HCT116 (cell line): ENCODE measurements around the gene REXO4. TPM values are rescaled to one million over a fixed set of nuclear protein-coding genes. Genes with fewer than 3 reads are reported as not detected.
A peak's percentile ranks its signal among the peaks of the same experiment; 100 is the strongest.

Experiments used
- ATAC-seq: fragments of 200-7000 bp; cut with Tn5 transposase; 2 replicates; pipeline ENCODE4 v1.9.1; 2020; ENCODE audit warnings: mild to moderate bottlenecking, moderate library complexity
- BruUV-seq: library from RNA; stranded (reverse); fragments of 400-500 nt; replicated peaks from 2 replicates; lab custom pipeline; 2021; lab: Mats Ljungman, UMichigan
- CTCF ChIA-PET: fragments of 300-600 bp; sonication (Branson Sonifier 250); formaldehyde crosslinking; loops from one replicate; lab custom pipeline; 2021; ENCODE audit warnings: antibody characterized with exemption; lab: Charles Lee
- POLR2A ChIA-PET: fragments of 300-600, 350-600 bp; sonication (Branson Sonifier 250); formaldehyde crosslinking; loops from one replicate; lab custom pipeline; 2021; ENCODE audit warnings: antibody characterized with exemption; lab: Charles Lee
- RAD21 ChIA-PET, 2 experiments: fragments of 300-600 bp; sonication (Branson Sonifier 250); formaldehyde crosslinking; loops; one replicate each; lab custom pipeline; 2023; ENCODE audit warnings: low total read pairs in 2 of 2; ENCODE audit not compliant: uncharacterized antibody in 2 of 2, unreplicated experiment in 2 of 2, low non-redundant PET in 1 of 2; lab: Charles Lee
- DNase-seq: peaks from one replicate; pipeline ENCODE4 v3.0.0-alpha.2; 2010; ENCODE audit warnings: low read depth, low spot score
- H2AFZ ChIP-seq: fragments of 200-600 bp; shearing (Covaris generic), sonication (generic); 2 replicates; pipeline ENCODE4 v1.6.1; 2017; ENCODE audit warnings: low read depth, mixed run types, mixed read lengths, antibody characterized with exemption, low read length; ENCODE audit not compliant: poor library complexity, severe bottlenecking
- H3K27ac ChIP-seq: 2 replicates; pipeline ENCODE4 v1.5.1; 2012; ENCODE audit warnings: low read depth, low read length
- H3K27me3 ChIP-seq: fragments of 200-600 bp; sonication (generic); 2 replicates; pipeline ENCODE4 v1.6.1; 2016; ENCODE audit warnings: mixed run types, low read length, mixed read lengths; ENCODE audit not compliant: insufficient read depth
- H3K36me3 ChIP-seq, 2 experiments: fragments of 200-500 bp in 1 of 2; fragments of 200-600 bp in 1 of 2; sonication (Bioruptor generic) in 1 of 2; sonication (generic) in 1 of 2; 2 replicates each; pipeline versions ENCODE4 v1.5.1 to v1.6.1; 2014 to 2016; ENCODE audit warnings: low read length in 2 of 2, inconsistent platforms in 1 of 2, mixed read lengths in 1 of 2, mixed run types in 1 of 2; ENCODE audit not compliant: insufficient read depth in 2 of 2, control insufficient read depth in 1 of 2
- H3K4me1 ChIP-seq, 2 experiments: fragments of 200-600 bp in 1 of 2; sonication (generic) in 1 of 2; 2 replicates each; pipeline versions ENCODE4 v1.5.1 to v1.6.1; 2012 to 2017; ENCODE audit warnings: low read length in 2 of 2, inconsistent platforms in 1 of 2, mild to moderate bottlenecking in 1 of 2, mixed read lengths in 1 of 2, mixed run types in 1 of 2, moderate library complexity in 1 of 2; ENCODE audit not compliant: insufficient read depth in 2 of 2, control insufficient read depth in 1 of 2
- H3K4me2 ChIP-seq: fragments of 200-600 bp; sonication (generic); 2 replicates; pipeline ENCODE4 v1.6.1; 2017; ENCODE audit warnings: mixed run types, low read length, mixed read lengths
- H3K4me3 ChIP-seq, 2 experiments: fragments of 200-600 bp in 1 of 2; sonication (generic) in 1 of 2; replicated peaks in 1 of 2; 2 replicates each; pipeline ENCODE4 v1.5.1; 2011 to 2016; ENCODE audit warnings: low read length in 2 of 2, control low read depth in 1 of 2, low read depth in 1 of 2, mild to moderate bottlenecking in 1 of 2, mixed read lengths in 1 of 2, mixed run types in 1 of 2
- H3K79me2 ChIP-seq: fragments of 200-600 bp; sonication (generic); 2 replicates; pipeline ENCODE4 v1.6.1; 2017; ENCODE audit warnings: mild to moderate bottlenecking, mixed run types, low read length, moderate library complexity, mixed read lengths; ENCODE audit not compliant: insufficient read depth
- H3K9ac ChIP-seq: fragments of 200-600 bp; sonication (generic); 2 replicates; pipeline ENCODE4 v1.6.1; 2016; ENCODE audit warnings: low read length, mixed read lengths
- H3K9me2 ChIP-seq: fragments of 200-600 bp; sonication (generic), shearing (Covaris generic); 2 replicates; pipeline ENCODE4 v1.6.1; 2017; ENCODE audit warnings: mixed run types, mild to moderate bottlenecking, moderate library complexity; ENCODE audit not compliant: insufficient read depth
- H3K9me3 ChIP-seq, 2 experiments: fragments of 200-500 bp in 1 of 2; fragments of 200-600 bp in 1 of 2; sonication (Bioruptor generic) in 1 of 2; sonication (generic) in 1 of 2; 2 replicates each; pipeline ENCODE4 v1.6.1; 2014 to 2017; ENCODE audit warnings: low read length in 2 of 2, mixed read lengths in 2 of 2, inconsistent platforms in 1 of 2, low read depth in 1 of 2, mild to moderate bottlenecking in 1 of 2, mixed run types in 1 of 2, moderate library complexity in 1 of 2; ENCODE audit not compliant: control insufficient read depth in 1 of 2, insufficient read depth in 1 of 2
- H4K20me1 ChIP-seq: fragments of 200-600 bp; sonication (generic), shearing (Covaris generic); 2 replicates; pipeline ENCODE4 v1.6.1; 2017; ENCODE audit warnings: mixed run types, mild to moderate bottlenecking, moderate library complexity; ENCODE audit not compliant: insufficient read depth
- EGR1 ChIP-seq: IDR thresholded peaks from 2 replicates; pipeline ENCODE4 v1.6.1; 2012; ENCODE audit warnings: low read depth
- ELF1 ChIP-seq: IDR thresholded peaks from 2 replicates; pipeline ENCODE4 v1.6.1; 2012; ENCODE audit warnings: low read depth, borderline replicate concordance
- POLR2AphosphoS5 ChIP-seq: IDR thresholded peaks from 2 replicates; pipeline ENCODE4 v1.6.1; 2011; ENCODE audit warnings: mild to moderate bottlenecking, low read depth, low read length, moderate library complexity
- RAD21 ChIP-seq: IDR thresholded peaks from 2 replicates; pipeline ENCODE4 v1.6.1; 2012; ENCODE audit warnings: low read depth, mild to moderate bottlenecking
- intact Hi-C: fragments of 100-400 bp; cut with micrococcal nuclease; formaldehyde crosslinking; loops from 2 replicates; pipeline ENCODE4 v1.10.0; 2022
- total RNA-seq: library from RNA; stranded (reverse); gene quantifications from one replicate; pipeline ENCODE4 v1.2.1, GENCODE V29; 2021; ENCODE audit not compliant: unreplicated experiment
- TF ChIP-seq, protein P1 (sequence below), 3 experiments: fragments of 200-600 bp in 1 of 3; sonication (generic) in 1 of 3; IDR thresholded peaks in 2 of 3; conservative IDR thresholded peaks in 1 of 3; 2 replicates each; pipeline ENCODE4 v1.5.1; 2012 to 2017; ENCODE audit warnings: low read depth in 2 of 3, low read length in 2 of 3, antibody characterized with exemption in 1 of 3, borderline replicate concordance in 1 of 3, control low read depth in 1 of 3, mild to moderate bottlenecking in 1 of 3, mixed read lengths in 1 of 3, mixed run types in 1 of 3, moderate library complexity in 1 of 3; ENCODE audit not compliant: insufficient read depth in 1 of 3

Gene REXO4
- total RNA-seq, 1 experiment from 2014 or later = 24.6 TPM

DNA sequence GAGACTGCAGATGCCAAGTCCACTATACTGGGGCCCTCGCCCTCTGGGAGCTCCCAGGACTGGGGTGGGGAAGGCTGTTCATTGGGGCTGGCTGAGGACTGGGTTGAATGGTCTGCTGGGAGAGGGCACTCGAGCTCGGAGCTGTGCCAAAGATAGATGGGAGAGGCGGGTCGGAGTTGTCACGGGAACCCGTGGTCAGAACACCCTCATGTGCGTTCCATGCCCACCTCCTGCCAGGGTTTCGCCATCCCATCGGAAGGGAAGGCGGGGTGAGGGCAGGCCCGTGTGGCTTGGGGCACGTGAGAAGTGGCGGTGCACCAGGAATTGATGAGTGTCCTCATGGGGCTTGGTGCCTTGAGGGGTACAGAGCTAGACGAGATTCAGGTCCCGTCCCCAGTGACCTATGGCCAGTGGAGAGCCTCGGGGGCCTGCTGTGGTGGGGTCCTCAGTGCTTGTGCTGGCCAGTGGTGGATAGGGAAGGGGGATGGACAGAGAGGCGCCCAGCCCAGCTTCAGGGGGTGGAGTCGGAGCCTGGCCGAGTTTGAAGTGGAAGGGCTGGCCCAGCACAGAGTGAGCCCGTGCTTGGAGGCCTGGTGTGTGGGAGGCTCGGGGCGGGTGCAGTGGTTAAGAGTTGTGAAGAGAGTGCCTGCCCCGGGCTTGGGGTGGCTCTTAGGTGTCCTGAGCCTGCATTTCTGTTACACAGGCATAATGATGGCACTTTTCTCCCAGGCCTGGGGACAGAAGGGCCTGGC is 46.2 kb upstream of the REXO4 start:
- no peak overlapping the region for H3K27ac ChIP-seq
- peaks cover 10 to 13% of the 10 kb centered on the region in 2 experiments for H3K4me1 ChIP-seq
- H3K9me2 ChIP-seq = no peaks in the 10 kb centered on the region
- TF ChIP-seq EGR1 (no peak), POLR2AphosphoS5 (no peak), ELF1 (no peak)
- no peaks in the 10 kb centered on the region for H3K9me3 ChIP-seq
- no peaks in the 10 kb centered on the region for H3K79me2 ChIP-seq
- no peak overlapping the region for H3K4me2 ChIP-seq
- no peak for DNase-seq
- H2AFZ ChIP-seq = no peak overlapping the region
- intact Hi-C loops = loop anchor here (5.0 kb wide), 1 partner anchor 47 kb away; the partner anchor contains the start of gene REXO4
- no peak for ATAC-seq
- ChIA-PET POLR2A (no interaction called here), CTCF (no interaction called here), RAD21 (no interaction called here)
- H3K27me3 ChIP-seq = no peaks in the 10 kb centered on the region
- BruUV-seq = no TSS peak
- no peak overlapping the region for H3K4me3 ChIP-seq
- no peaks in the 10 kb centered on the region for H3K36me3 ChIP-seq
- no peaks in the 10 kb centered on the region for H4K20me1 ChIP-seq
- no peak overlapping the region for H3K9ac ChIP-seq

DNA sequence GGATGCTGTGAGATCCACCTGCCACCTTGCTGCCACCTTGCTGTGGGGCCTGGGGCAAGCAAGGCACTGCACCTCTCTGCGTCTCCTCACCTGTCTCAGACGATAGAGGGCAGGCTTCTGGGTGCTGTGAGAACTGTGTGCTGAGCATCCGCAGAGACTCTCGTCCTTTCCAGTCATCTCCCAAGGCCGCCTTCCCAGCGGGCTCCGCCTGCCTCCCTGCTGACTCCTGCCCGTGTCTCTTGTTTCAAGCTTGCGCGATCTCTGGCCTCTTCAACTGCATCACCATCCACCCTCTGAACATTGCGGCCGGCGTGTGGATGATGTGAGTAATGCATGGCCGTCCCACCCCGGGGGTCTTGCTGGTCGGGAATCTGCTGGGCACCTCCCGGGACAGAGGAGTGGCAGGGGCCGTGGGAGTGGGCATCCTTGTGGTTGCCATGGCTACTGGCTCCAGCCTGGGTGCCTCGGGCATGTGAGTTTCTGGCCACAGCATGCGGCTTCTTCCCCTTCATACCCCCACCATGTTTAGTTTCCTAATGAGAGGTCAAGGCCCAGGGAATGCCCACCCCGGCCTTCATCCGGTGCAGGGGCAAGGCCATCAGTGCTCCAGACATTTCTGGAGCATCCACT is 45.5 kb upstream of the REXO4 start:
- Histone ChIP-seq H3K9me2 (no peaks in the 10 kb centered on the region), H4K20me1 (no peaks in the 10 kb centered on the region), H3K4me2 (no peak overlapping the region), H2AFZ (no peak overlapping the region), H3K4me3 (no peak overlapping the region), H3K79me2 (no peaks in the 10 kb centered on the region), H3K36me3 (no peaks in the 10 kb centered on the region), H3K27me3 (no peaks in the 10 kb centered on the region), H3K9me3 (no peaks in the 10 kb centered on the region), H3K27ac (no peak overlapping the region), H3K9ac (no peak overlapping the region), H3K4me1 (peaks cover 14 to 17% of the 10 kb centered on the region in 2 experiments)
- DNase-seq = no peak
- intact Hi-C loops = loop anchor here (5.0 kb wide), 1 partner anchor 46 kb away; the partner anchor contains the start of gene REXO4
- no TSS peak for BruUV-seq
- peak; percentile 74 for TF ChIP-seq RAD21
- TF ChIP-seq, protein P1, sequence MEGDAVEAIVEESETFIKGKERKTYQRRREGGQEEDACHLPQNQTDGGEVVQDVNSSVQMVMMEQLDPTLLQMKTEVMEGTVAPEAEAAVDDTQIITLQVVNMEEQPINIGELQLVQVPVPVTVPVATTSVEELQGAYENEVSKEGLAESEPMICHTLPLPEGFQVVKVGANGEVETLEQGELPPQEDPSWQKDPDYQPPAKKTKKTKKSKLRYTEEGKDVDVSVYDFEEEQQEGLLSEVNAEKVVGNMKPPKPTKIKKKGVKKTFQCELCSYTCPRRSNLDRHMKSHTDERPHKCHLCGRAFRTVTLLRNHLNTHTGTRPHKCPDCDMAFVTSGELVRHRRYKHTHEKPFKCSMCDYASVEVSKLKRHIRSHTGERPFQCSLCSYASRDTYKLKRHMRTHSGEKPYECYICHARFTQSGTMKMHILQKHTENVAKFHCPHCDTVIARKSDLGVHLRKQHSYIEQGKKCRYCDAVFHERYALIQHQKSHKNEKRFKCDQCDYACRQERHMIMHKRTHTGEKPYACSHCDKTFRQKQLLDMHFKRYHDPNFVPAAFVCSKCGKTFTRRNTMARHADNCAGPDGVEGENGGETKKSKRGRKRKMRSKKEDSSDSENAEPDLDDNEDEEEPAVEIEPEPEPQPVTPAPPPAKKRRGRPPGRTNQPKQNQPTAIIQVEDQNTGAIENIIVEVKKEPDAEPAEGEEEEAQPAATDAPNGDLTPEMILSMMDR (IDR thresholded peaks at IDR 0.05 in 2 of 3, conservative IDR thresholded peaks at IDR 0.05 in 1 of 3; ENCODE audit: borderline replicate concordance in 1 of 3, insufficient read depth in 1 of 3, low read depth in 2 of 3, low read length in 2 of 3) = peak; percentile 77 to 98 (median 86)
- TF ChIP-seq POLR2AphosphoS5 = no peak
- ChIA-PET RAD21 (no interaction called here), POLR2A (no interaction called here), CTCF (no interaction called here)
- peak; percentile 45 for ATAC-seq
